ENCODE data around the gene SCAMP3. TPM values are rescaled to one million over a fixed set of nuclear protein-coding genes. Genes with fewer than 3 reads are reported as not detected.
"Not testable (repeated sequence)": the region's sequence is repeated elsewhere in the genome, so short reads cannot be mapped to it uniquely, and the experiment has no call there.

The SCAMP3 gene
- total and polyA plus RNA-seq, 8 donors, result 7.0 to 48.4 (median 28.7) TPM

GRCh38 chr1:155228096-155228427 is 34.1 kb downstream of the SCAMP3 start:
- TF ChIP-seq POLR2A (IDR thresholded peaks at IDR 0.05) (no peak), EP300 (IDR thresholded peaks at IDR 0.05) (peak; percentile 4), POLR2AphosphoS5 (IDR thresholded peaks at IDR 0.05) (no peak), CTCF (IDR thresholded peaks at IDR 0.05) (no peak)
- Histone ChIP-seq H3K9me3 (no peaks in the 10 kb centered on the region), H3K36me3 (no peaks in the 10 kb centered on the region), H3K4me3 (peak overlapping the region; percentile 55 to 68 (median 63)), H3K27me3 (no peaks in the 10 kb centered on the region), H3K27ac (peak overlapping the region; percentile 76 to 94 (median 90)), H3K4me1 (peaks cover 14 to 47% (median 31%) of the 10 kb centered on the region in 4 donors)
- no peak for DNase-seq
- 44 to 50% (median 49%) methylated on average over 9 of the region's 9 CpGs for WGBS, 5 donors
- intact Hi-C loops (cut with DNase I; ENCODE audit: low total_unique reads), result loop anchor here (10.0 kb wide), 1 partner anchor 53 kb away; the partner anchor contains the start of genes KRTCAP2 and TRIM46

DNA sequence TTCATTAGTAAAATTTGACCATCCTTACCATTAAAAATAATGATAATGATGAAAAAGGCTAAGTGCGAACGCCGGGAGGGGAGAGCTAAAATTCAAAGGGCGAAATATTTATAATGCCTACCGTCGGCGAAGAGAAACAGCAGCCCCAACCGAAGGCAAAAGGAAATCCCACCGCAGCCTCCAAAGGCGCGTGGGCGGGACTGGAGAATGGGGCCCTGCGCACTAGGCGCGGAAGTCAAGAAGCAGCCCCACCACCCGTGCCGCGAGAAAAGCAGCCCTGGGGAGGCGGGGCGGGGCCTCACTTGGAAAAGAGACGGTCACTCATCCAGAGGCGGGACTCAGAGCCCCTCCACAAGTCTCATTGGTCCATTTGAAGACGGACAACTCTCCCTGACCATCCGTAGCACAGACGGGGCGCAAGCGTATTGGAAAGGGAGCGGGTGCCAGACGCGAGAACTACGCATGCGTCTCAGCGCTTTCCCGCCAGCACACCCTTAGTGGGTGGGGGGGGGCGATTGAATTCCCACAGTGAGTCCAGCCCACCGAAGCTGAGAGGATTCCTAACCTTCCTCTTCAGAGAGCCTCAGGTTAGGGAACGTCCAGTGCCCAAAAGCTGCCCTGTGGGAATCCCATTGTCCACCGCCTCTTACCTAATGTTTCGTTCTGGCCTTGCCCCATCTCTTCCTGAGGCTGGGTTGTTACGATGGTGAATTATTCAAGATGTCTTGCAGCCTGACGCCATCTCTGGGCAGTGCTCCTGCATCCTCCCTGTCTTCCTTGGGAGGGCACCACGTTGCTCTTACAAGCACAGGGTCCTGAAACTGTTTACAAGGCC is 34.7 kb downstream of the SCAMP3 start:
- Histone ChIP-seq H3K36me3 (no peaks in the 10 kb centered on the region), H3K4me1 (peaks cover 13 to 44% (median 29%) of the 10 kb centered on the region in 4 donors), H3K27ac (peak overlapping the region; percentile 79 to 94 (median 90)), H3K9me3 (no peaks in the 10 kb centered on the region), H3K4me3 (peak overlapping the region; percentile 55 to 68 (median 63)), H3K27me3 (no peaks in the 10 kb centered on the region)
- TF ChIP-seq POLR2A (IDR thresholded peaks at IDR 0.05) (no peak), POLR2AphosphoS5 (IDR thresholded peaks at IDR 0.05) (peak; percentile 68 to 90 (median 73))
- intact Hi-C loops (cut with DNase I; ENCODE audit: low total_unique reads), result loop anchor here (10.0 kb wide), 1 partner anchor 53 kb away; the partner anchor contains the start of genes KRTCAP2 and TRIM46
- peak; percentile 98 to 99 for DNase-seq
- 0 to 1% (median 1%) methylated on average over 27 to 42 of the region's 42 CpGs for WGBS, 5 donors

DNA sequence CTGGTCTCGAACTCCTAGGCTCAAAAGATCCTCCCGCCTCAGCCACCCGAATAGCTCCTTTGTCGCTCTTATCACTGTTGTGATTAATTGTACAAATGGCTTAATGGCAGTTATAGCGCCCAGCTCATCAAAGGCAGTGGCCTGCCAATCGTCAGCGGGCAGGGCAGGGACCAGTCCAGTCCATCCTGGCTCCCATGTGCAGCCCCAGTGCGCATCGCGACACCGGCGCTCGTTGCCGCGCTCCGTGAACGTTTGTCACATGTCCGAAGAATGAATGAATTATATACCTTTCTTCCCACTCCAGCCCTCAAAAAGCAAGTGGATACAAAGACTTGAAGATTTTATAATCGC is 35.3 kb downstream of the SCAMP3 start:
- 0% methylated on average over 19 of the region's 19 CpGs for WGBS, 5 donors
- intact Hi-C loops (cut with DNase I; ENCODE audit: low total_unique reads), result loop anchor here (10.0 kb wide), 1 partner anchor 52 kb away; the partner anchor contains the start of genes KRTCAP2 and TRIM46
- Histone ChIP-seq H3K9me3 (no peaks in the 10 kb centered on the region), H3K4me1 (peaks cover 7 to 39% (median 24%) of the 10 kb centered on the region in 4 donors), H3K27me3 (no peaks in the 10 kb centered on the region), H3K4me3 (peak overlapping the region; percentile 55 to 68 (median 63)), H3K27ac (peak overlapping the region; percentile 79 to 94 (median 90)), H3K36me3 (no peaks in the 10 kb centered on the region)
- DNase-seq, result peak; percentile 53 to 85
- TF ChIP-seq POLR2A (IDR thresholded peaks at IDR 0.05) (no peak), CTCF (IDR thresholded peaks at IDR 0.05) (no peak), POLR2AphosphoS5 (IDR thresholded peaks at IDR 0.05) (no peak), EP300 (IDR thresholded peaks at IDR 0.05) (no peak)

DNA sequence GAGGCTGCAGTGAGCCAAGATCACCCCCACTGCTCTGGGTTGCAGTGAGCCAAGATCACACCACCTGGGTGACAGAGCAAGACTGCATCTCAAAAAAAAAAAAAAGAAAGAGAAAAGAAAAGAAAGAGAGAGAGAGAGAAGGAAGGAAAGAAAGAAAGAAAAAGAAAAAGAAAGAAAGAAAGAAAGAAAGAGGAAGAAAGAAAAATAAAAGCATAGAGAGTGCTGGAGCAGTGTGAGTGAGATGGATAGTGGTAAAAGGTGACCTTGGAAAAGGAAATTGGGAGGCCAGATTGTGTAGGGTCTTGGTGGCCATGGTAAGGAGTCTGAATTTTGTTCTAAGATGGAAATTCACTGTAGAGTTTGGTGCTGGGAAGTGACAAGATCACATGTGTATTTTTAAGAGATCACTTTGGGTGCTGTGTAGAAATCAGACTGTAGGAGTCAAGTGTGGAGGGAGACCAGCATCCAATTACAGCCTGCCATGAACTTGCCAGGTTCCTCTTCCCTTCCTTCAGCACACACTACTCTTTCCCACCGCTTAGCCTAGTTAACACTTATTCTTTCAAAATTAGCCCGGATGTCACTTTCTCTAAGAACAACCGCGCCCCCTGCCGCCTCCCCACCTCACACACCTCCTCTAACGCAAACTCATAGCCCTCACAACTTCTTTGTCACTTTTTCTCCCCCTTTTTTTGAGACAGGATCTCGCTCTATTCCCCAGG is 35.8 kb downstream of the SCAMP3 start:
- DNase-seq, result peak; percentile 75 to 91
- intact Hi-C loops (cut with DNase I; ENCODE audit: low total_unique reads), result loop anchor here (10.0 kb wide), 1 partner anchor 52 kb away; the partner anchor contains the start of genes KRTCAP2 and TRIM46
- no peaks in the 10 kb centered on the region for H3K36me3 ChIP-seq
- peaks cover 7 to 39% (median 23%) of the 10 kb centered on the region in 4 donors for H3K4me1 ChIP-seq
- TF ChIP-seq CTCF (IDR thresholded peaks at IDR 0.05) (peak in 4 of 7 experiments; percentile 14 to 60 (median 48)), POLR2A (IDR thresholded peaks at IDR 0.05) (no peak)
- peak overlapping the region; percentile 55 to 68 (median 63) for H3K4me3 ChIP-seq
- peak overlapping the region; percentile 79 to 94 (median 90) for H3K27ac ChIP-seq
- no peaks in the 10 kb centered on the region for H3K27me3 ChIP-seq
- 1 to 2% (median 2%) methylated on average over 7 of the region's 7 CpGs for WGBS, 5 donors
- H3K9me3 ChIP-seq, result no peaks in the 10 kb centered on the region

DNA sequence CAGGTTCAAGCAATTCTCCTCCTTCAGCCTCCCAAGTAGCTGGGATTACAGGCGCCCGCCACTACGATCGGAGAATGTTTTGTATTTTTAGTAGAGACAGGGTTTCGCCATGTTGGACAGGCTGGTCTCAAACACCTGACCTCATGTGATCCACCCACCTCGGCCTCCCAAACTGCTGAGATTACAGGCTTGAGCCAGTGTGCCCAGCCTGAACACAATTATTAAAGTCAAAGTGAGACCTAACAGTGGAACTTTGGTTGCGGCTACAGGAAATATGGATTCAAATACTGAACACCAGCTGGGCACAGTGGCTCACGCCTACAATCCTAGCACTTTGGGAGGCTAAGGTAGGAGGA is 36.8 kb downstream of the SCAMP3 start:
- H3K36me3 ChIP-seq, H3K4me3 ChIP-seq, H3K9me3 ChIP-seq, DNase-seq, H3K27me3 ChIP-seq: not testable (repeated sequence)
- 82 to 99% (median 95%) methylated on average over 8 of the region's 8 CpGs for WGBS, 5 donors
- intact Hi-C loops (cut with DNase I; ENCODE audit: low total_unique reads), result loop anchor here (10.0 kb wide), 1 partner anchor 51 kb away; the partner anchor contains the start of genes KRTCAP2 and TRIM46
- Histone ChIP-seq H3K4me1 (peaks cover 7 to 39% (median 23%) of the 10 kb centered on the region in 4 donors), H3K27ac (peak overlapping the region in 4 of 5 donors; percentile 36 to 94 (median 78))

Measured in stomach (tissue), 9 donors.